Raji (cell line): ENCODE measurements around the gene NOSTRIN.

Experiments used
- POLR2A ChIP-seq: IDR thresholded peaks from 2 replicates; pipeline ENCODE4 v1.6.1; 2011; ENCODE audit warnings: low read depth, low read length, control low read depth; ENCODE audit not compliant: insufficient read depth

NOSTRIN gene

GRCh38 chr2:168809537-168809936 lies 7.1 kb downstream of the NOSTRIN start:
- TF ChIP-seq POLR2A: no peak

DNA sequence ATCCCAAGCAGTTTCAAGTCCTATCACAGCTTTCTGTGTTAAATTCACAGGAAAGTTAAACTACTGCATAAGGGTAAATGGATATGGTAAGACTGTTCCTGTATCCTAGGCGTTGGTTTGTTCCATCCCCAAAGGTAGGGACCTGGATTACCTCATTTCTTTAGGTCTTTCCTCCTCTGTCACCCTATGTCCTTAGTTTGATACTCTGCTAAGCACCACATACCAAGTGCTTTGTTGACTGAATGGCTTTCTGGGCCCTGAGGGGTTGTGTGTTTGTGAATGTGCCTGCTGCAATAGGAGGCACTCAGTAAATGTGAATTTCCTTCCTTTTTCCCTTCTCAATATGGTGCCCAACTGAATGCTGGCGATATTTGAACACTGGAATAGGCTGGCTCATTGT lies 7.8 kb downstream of the NOSTRIN start:
- TF ChIP-seq POLR2A: no peak

- TF ChIP-seq POLR2A: no peak
These were observed 9.3 kb downstream of the NOSTRIN start for GRCh38 chr2:168811696-168812095.

DNA sequence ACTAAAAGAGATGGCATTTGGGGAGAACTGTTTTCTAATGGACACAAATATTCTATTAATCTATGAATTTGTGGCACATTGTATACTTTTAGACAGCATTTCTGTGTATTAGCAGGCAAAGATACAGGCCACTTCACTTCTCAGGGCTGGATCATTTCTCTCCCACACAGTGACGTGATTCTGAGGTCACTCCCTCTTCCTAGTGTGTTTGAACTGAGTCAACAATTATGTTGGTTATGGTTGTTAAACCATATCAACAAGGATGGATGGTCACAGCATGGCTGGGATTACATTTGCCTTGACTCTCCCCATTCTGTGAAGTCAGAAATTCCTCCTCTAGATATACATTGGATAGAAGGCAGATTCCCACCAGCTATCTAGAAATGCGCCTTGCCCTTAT lies 11.6 kb downstream of the NOSTRIN start:
- TF ChIP-seq POLR2A: no peak

DNA sequence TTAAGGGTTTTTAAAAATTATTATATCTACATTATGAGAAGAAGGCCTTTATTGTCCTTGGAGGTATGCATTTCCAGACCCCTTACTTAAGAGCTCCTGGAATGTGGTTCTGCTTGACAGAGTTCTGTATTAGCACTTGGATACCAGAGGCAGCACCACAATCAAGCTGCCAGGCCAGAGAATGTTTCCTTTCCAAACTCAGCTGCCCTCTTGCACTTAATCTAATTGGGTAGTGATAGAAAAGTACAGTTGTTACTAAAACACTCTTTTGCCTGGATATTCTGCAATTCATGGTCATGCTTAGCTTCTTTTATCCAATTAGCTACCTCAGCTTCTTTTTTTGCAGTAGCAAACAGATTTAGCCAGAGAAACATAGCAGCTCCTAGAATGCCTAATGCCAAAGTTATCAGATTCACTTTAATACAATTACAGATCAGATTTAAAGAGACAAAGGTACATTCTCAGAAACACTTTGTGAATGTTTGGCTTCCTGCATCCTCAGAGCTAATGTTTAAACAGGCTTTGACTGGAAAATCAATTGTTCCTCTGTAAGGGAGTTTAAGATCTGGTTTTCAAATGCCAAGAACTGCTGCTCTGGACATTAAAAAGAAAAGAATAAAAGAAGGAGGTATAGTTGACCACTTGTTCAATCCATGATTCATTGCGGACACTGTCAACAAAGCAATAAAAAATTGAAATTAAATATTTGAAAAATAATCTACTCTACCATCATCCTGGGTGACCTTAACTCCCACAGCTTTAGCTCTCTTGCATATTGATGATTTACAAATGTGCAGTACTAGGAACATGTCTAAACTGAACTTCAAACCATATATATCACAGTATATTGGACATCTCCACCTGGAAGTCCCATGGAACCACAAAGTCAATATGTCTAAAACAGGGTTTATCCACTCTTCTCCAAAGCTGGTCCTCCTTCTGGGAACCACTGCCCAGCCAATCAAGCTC lies 12.8 kb downstream of the NOSTRIN start:
- no peak for TF ChIP-seq POLR2A

GRCh38 chr2:168816369-168816768 lies 13.9 kb downstream of the NOSTRIN start:
- no peak for TF ChIP-seq POLR2A

GRCh38 chr2:168819050-168819715 lies 16.7 kb downstream of the NOSTRIN start:
- TF ChIP-seq POLR2A: no peak

GRCh38 chr2:168819829-168820489 lies 17.5 kb downstream of the NOSTRIN start:
- TF ChIP-seq POLR2A: no peak

GRCh38 chr2:168821577-168821976 lies 19.1 kb downstream of the NOSTRIN start:
- TF ChIP-seq POLR2A: no peak

GRCh38 chr2:168821992-168822391 lies 19.6 kb downstream of the NOSTRIN start:
- no peak for TF ChIP-seq POLR2A

GRCh38 chr2:168825126-168825525 lies 22.7 kb downstream of the NOSTRIN start:
- TF ChIP-seq POLR2A: no peak

GRCh38 chr2:168830958-168831357 lies 28.5 kb downstream of the NOSTRIN start:
- no peak for TF ChIP-seq POLR2A

DNA sequence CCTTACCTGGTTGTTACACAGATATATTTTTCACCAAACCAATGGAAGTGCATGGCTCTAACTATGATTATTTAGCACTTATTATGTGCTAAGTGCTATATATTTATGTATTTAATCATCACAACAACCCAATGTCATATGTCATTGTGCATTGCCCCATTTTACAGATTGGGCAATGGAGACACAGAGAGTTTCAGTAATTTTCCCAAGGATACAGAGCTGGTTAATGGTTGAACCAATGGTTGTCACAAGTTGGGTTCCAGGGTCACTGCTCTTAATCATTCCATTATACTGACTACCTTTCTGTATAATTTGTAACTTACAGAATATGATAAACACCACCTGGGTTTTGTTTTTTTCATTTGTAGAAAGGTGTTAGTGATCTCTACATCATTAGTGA lies 29.2 kb downstream of the NOSTRIN start:
- no peak for TF ChIP-seq POLR2A

DNA sequence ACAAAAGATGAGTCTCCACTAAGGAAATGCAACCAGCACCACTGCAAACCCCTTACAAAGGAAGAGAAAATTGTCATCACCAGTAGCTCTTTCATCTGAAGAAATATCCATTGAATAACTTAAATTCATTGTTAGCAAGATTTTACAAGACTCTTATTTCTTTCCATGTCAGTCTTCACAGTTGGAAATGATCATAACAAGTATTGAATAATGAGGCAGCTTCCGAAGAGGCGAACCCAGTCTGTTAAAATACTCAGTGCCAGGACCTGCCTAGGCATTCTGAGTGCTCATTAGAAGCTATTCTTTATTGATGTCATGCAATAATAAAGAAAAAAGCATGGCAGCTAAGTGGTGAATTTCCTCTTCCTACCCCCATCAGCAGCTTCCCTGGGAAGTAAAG lies 33.5 kb downstream of the NOSTRIN start:
- no peak for TF ChIP-seq POLR2A

DNA sequence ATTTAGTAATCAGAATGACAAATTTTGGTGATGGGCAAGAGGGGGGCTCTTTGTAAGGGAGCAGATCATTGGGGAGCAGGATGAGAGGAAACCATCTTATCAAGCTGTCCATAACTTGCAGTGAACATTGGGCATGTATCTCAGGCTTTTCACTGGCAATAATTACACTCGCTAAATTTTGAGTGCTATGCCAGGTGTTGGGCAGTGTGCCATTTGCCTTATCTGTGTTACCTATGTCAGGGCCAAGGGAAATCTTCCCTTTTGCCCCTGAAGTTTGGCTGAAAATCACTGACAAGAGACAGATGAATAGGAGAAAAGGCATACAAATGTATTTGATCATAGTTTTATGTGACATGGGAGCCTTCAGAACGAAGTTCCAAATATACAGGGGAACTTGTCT lies 39.0 kb downstream of the NOSTRIN start:
- no peak for TF ChIP-seq POLR2A

- TF ChIP-seq POLR2A: no peak
These were observed 40.8 kb downstream of the NOSTRIN start for GRCh38 chr2:168843253-168843652.
